SK-N-MC (cell line): ENCODE results near the gene FXYD3.

Source experiments
- DNase-seq: peaks from one replicate; pipeline ENCODE4 v3.0.0-alpha.2; 2011; ENCODE audit warnings: low read depth, low spot score
- H3K27ac ChIP-seq: fragments of 200-600 bp; sonication (generic); 2 replicates; pipeline ENCODE4 v1.5.1; 2016; ENCODE audit warnings: mixed run types
- H3K36me3 ChIP-seq: fragments of 200-600 bp; sonication (generic); 2 replicates; pipeline ENCODE4 v1.6.1; 2017; ENCODE audit warnings: antibody characterized with exemption, low read length, mixed read lengths; ENCODE audit not compliant: insufficient read depth
- H3K4me3 ChIP-seq: fragments of 200-600 bp; sonication (generic); 2 replicates; pipeline ENCODE4 v1.5.1; 2016
- H3K9ac ChIP-seq: fragments of 200-600 bp; sonication (generic); 2 replicates; pipeline ENCODE4 v1.8.0; 2017; ENCODE audit warnings: mixed run types, mixed read lengths; ENCODE audit not compliant: insufficient read length
- H3K9me3 ChIP-seq: fragments of 200-600 bp; sonication (generic); 2 replicates; pipeline ENCODE4 v1.6.1; 2017; ENCODE audit warnings: low read depth, mild to moderate bottlenecking, antibody characterized with exemption, low read length, moderate library complexity, mixed read lengths
- EZH2 ChIP-seq: fragments of 200-600 bp; sonication (generic); IDR thresholded peaks from one replicate; pipeline ENCODE4 v1.6.1; 2017; ENCODE audit warnings: antibody characterized with exemption
- FOXP2 ChIP-seq: optimal IDR thresholded peaks from 2 replicates; pipeline ENCODE3; 2011; ENCODE audit warnings: mild to moderate bottlenecking, moderate library complexity; ENCODE audit not compliant: insufficient read depth; ENCODE audit errors: extremely low read length, control extremely low read depth
- POLR2AphosphoS5 ChIP-seq: IDR thresholded peaks from 2 replicates; pipeline ENCODE4 v1.6.1; 2012; ENCODE audit warnings: mild to moderate bottlenecking, low read depth, low read length, borderline replicate concordance

FXYD3 gene

GRCh38 chr19:35115177-35115951, at the start of gene FXYD3:
TSS of gene FXYD3 (plus strand) at chr19:35115823. CDS start at chr19:35119377, 3,554 bp downstream.
- H3K36me3 ChIP-seq, result no peaks in the 10 kb centered on the region
- peak within 1 kb of the TSS; percentile 26; the same call in 1 of the 2 replicates for H3K4me3 ChIP-seq
- H3K9ac ChIP-seq, result no peak within 1 kb of the TSS
- H3K27ac ChIP-seq, result no peak within 1 kb of the TSS
- DNase-seq, result no peak
- H3K9me3 ChIP-seq, result no peaks in the 10 kb centered on the region
- TF ChIP-seq POLR2AphosphoS5, result no peak
- TF ChIP-seq FOXP2, result no peak
- no peak for TF ChIP-seq EZH2

- no peak for DNase-seq
- TF ChIP-seq EZH2 (no peak), POLR2AphosphoS5 (no peak), FOXP2 (no peak)
- H3K4me3 ChIP-seq, result no peak overlapping the region
- H3K36me3 ChIP-seq, result no peaks in the 10 kb centered on the region
- H3K27ac ChIP-seq, result no peak overlapping the region
- H3K9ac ChIP-seq, result no peak overlapping the region
- H3K9me3 ChIP-seq, result no peaks in the 10 kb centered on the region
These were observed 49.5 kb upstream of the FXYD3 start for GRCh38 chr19:35066121-35066520.

- Histone ChIP-seq H3K4me3 (no peak overlapping the region), H3K9ac (no peak overlapping the region), H3K36me3 (no peaks in the 10 kb centered on the region), H3K9me3 (no peaks in the 10 kb centered on the region), H3K27ac (no peak overlapping the region)
- TF ChIP-seq POLR2AphosphoS5 (no peak), EZH2 (no peak), FOXP2 (no peak)
- DNase-seq, result peak; percentile 22
These were observed 48.7 kb upstream of the FXYD3 start for GRCh38 chr19:35066691-35067563.

- DNase-seq, result no peak
- no peak for TF ChIP-seq POLR2AphosphoS5
- no peak for TF ChIP-seq FOXP2
- TF ChIP-seq EZH2, result no peak
- H3K4me3 ChIP-seq, result no peak overlapping the region
- no peak overlapping the region for H3K27ac ChIP-seq
- H3K9ac ChIP-seq, result no peak overlapping the region
- no peaks in the 10 kb centered on the region for H3K36me3 ChIP-seq
- H3K9me3 ChIP-seq, result no peaks in the 10 kb centered on the region
These were observed 46.5 kb upstream of the FXYD3 start for GRCh38 chr19:35068941-35069634.

- H3K36me3 ChIP-seq, result no peaks in the 10 kb centered on the region
- no peak for DNase-seq
- TF ChIP-seq FOXP2, result no peak
- TF ChIP-seq EZH2, result no peak
- TF ChIP-seq POLR2AphosphoS5, result no peak
- H3K9ac ChIP-seq, result no peak overlapping the region
- H3K9me3 ChIP-seq, result no peaks in the 10 kb centered on the region
- H3K4me3 ChIP-seq, result no peak overlapping the region
- H3K27ac ChIP-seq, result no peak overlapping the region
These were observed 45.9 kb upstream of the FXYD3 start for GRCh38 chr19:35069696-35070095.

GRCh38 chr19:35070471-35070870, 45.2 kb upstream of the FXYD3 start:
- DNase-seq, result no peak
- TF ChIP-seq POLR2AphosphoS5 (no peak), EZH2 (no peak), FOXP2 (no peak)

GRCh38 chr19:35073516-35073915, 42.1 kb upstream of the FXYD3 start:
- Histone ChIP-seq H3K27ac (no peak overlapping the region), H3K4me3 (no peak overlapping the region), H3K9ac (no peak overlapping the region), H3K36me3 (no peaks in the 10 kb centered on the region), H3K9me3 (no peaks in the 10 kb centered on the region)
- TF ChIP-seq FOXP2 (no peak), EZH2 (no peak), POLR2AphosphoS5 (no peak)
- DNase-seq, result no peak

More at GRCh38 chr19:35070471-35070870, 45.2 kb upstream of the FXYD3 start:
- no peak overlapping the region for H3K27ac ChIP-seq
- H3K4me3 ChIP-seq, result no peak overlapping the region
- no peaks in the 10 kb centered on the region for H3K36me3 ChIP-seq
- no peaks in the 10 kb centered on the region for H3K9me3 ChIP-seq
- no peak overlapping the region for H3K9ac ChIP-seq

- no peaks in the 10 kb centered on the region for H3K36me3 ChIP-seq
- no peak overlapping the region for H3K27ac ChIP-seq
- TF ChIP-seq FOXP2 (no peak), EZH2 (no peak), POLR2AphosphoS5 (no peak)
- no peak overlapping the region for H3K4me3 ChIP-seq
- H3K9me3 ChIP-seq, result no peaks in the 10 kb centered on the region
- H3K9ac ChIP-seq, result no peak overlapping the region
- no peak for DNase-seq
These were observed 41.7 kb upstream of the FXYD3 start for GRCh38 chr19:35073941-35074340.
